IMR-90 (cell line): ENCODE measurements around the gene SLC1A1. TPM values are rescaled to one million over a fixed set of nuclear protein-coding genes. Genes with fewer than 3 reads are reported as not detected.

Experiments
- ATAC-seq: fragments of 200-7000 bp; cut with Tn5 transposase; 2 replicates; pipeline ENCODE4 v1.9.1; 2020; ENCODE audit warnings: low read depth, mild to moderate bottlenecking, moderate library complexity
- BruUV-seq: library from RNA; stranded (reverse); fragments of 400-500 nt; replicated peaks from 2 replicates; lab custom pipeline; 2021; lab: Mats Ljungman, UMichigan
- CTCF ChIA-PET: fragments of 300-600 bp; formaldehyde crosslinking; extraction: SDS; loops from one replicate; lab custom pipeline; 2021; ENCODE audit warnings: antibody characterized with exemption; lab: Yijun Ruan, JAX
- POLR2A ChIA-PET: fragments of 300-600 bp; sonication (Branson Sonifier 250); formaldehyde crosslinking; loops from one replicate; lab custom pipeline; 2022; ENCODE audit warnings: antibody characterized with exemption; ENCODE audit not compliant: unreplicated experiment; lab: Charles Lee
- DNase-seq: peaks from one replicate; pipeline ENCODE4 v3.0.0; 2013
- H2AFZ ChIP-seq: replicated peaks from 2 replicates; pipeline ENCODE3; 2013; ENCODE audit warnings: low read length, mild to moderate bottlenecking; ENCODE audit not compliant: poor library complexity
- H2AK5ac ChIP-seq: 2 replicates; pipeline ENCODE4 v1.6.1; 2013; ENCODE audit warnings: low read depth, low read length, inconsistent platforms
- H2AK9ac ChIP-seq: replicated peaks from 2 replicates; pipeline ENCODE3; 2013; ENCODE audit warnings: mild to moderate bottlenecking, low read depth, low read length, moderate library complexity; ENCODE audit not compliant: poor library complexity
- H2BK120ac ChIP-seq: 2 replicates; pipeline ENCODE4 v1.6.1; 2013; ENCODE audit warnings: low read depth, low read length, inconsistent platforms
- H2BK15ac ChIP-seq: 3 replicates; pipeline ENCODE4 v1.6.1; 2013; ENCODE audit warnings: low read depth, low read length, inconsistent platforms
- H2BK20ac ChIP-seq: 2 replicates; pipeline ENCODE4 v1.6.1; 2013; ENCODE audit warnings: low read depth, mild to moderate bottlenecking, inconsistent platforms, low read length, moderate library complexity
- H2BK5ac ChIP-seq: 2 replicates; pipeline ENCODE4 v1.6.1; 2013; ENCODE audit warnings: mild to moderate bottlenecking, low read depth, low read length, inconsistent platforms; ENCODE audit not compliant: poor library complexity, severe bottlenecking
- H3K14ac ChIP-seq: replicated peaks from 2 replicates; pipeline ENCODE4 v1.6.1; 2013; ENCODE audit warnings: low read depth, low read length, inconsistent platforms
- H3K18ac ChIP-seq: 2 replicates; pipeline ENCODE4 v1.6.1; 2013; ENCODE audit warnings: low read depth, low read length, control low read depth
- H3K23ac ChIP-seq: 2 replicates; pipeline ENCODE4 v1.6.1; 2013; ENCODE audit warnings: low read depth, low read length, inconsistent platforms
- H3K27ac ChIP-seq: 2 replicates; pipeline ENCODE4 v1.5.1; 2013; ENCODE audit warnings: mild to moderate bottlenecking, control low read depth, low read length; ENCODE audit not compliant: insufficient read depth
- H3K27me3 ChIP-seq: 2 replicates; pipeline ENCODE4 v1.6.1; 2013; ENCODE audit warnings: low read length; ENCODE audit not compliant: control insufficient read depth, insufficient read depth
- H3K36me3 ChIP-seq: 2 replicates; pipeline ENCODE4 v1.6.1; 2013; ENCODE audit warnings: low read length, mixed read lengths; ENCODE audit not compliant: control insufficient read depth, insufficient read depth
- H3K4ac ChIP-seq: 2 replicates; pipeline ENCODE4 v1.6.1; 2013; ENCODE audit warnings: low read depth, low read length, inconsistent platforms
- H3K4me1 ChIP-seq: 2 replicates; pipeline ENCODE4 v1.6.1; 2013; ENCODE audit warnings: low read length, mixed read lengths; ENCODE audit not compliant: control insufficient read depth, insufficient read depth
- H3K4me2 ChIP-seq: 2 replicates; pipeline ENCODE4 v1.6.1; 2013; ENCODE audit warnings: low read depth, mild to moderate bottlenecking, control low read depth, low read length, moderate library complexity
- H3K4me3 ChIP-seq: 2 replicates; pipeline ENCODE4 v1.5.1; 2013; ENCODE audit warnings: low read depth, mild to moderate bottlenecking, control low read depth, low read length, moderate library complexity; ENCODE audit not compliant: insufficient read depth
- H3K56ac ChIP-seq: 2 replicates; pipeline ENCODE4 v1.6.1; 2013; ENCODE audit warnings: low read length, inconsistent platforms; ENCODE audit not compliant: insufficient read depth; ENCODE audit errors: extremely low read depth
- H3K79me1 ChIP-seq, 2 experiments: 2 replicates each; pipeline ENCODE4 v1.6.1; 2013; ENCODE audit warnings: low read length in 2 of 2, inconsistent platforms in 1 of 2, low read depth in 1 of 2
- H3K9ac ChIP-seq: 2 replicates; pipeline ENCODE4 v1.6.1; 2013; ENCODE audit warnings: low read depth, low read length, control low read depth
- H3K9me1 ChIP-seq: 2 replicates; pipeline ENCODE4 v1.6.1; 2013; ENCODE audit warnings: low read length, inconsistent platforms; ENCODE audit not compliant: insufficient read depth
- H3K9me3 ChIP-seq: 2 replicates; pipeline ENCODE4 v1.6.1; 2013; ENCODE audit warnings: low read length; ENCODE audit not compliant: control insufficient read depth, insufficient read depth
- H4K20me1 ChIP-seq: 2 replicates; pipeline ENCODE4 v1.6.1; 2013; ENCODE audit warnings: low read length, inconsistent platforms; ENCODE audit not compliant: insufficient read depth
- H4K5ac ChIP-seq: 2 replicates; pipeline ENCODE4 v1.6.1; 2013; ENCODE audit warnings: mild to moderate bottlenecking, low read depth, low read length, control low read depth
- H4K8ac ChIP-seq, 2 experiments: 2 replicates each; pipeline ENCODE4 v1.6.1; 2013; ENCODE audit warnings: low read depth in 2 of 2, low read length in 2 of 2, control low read depth in 1 of 2, inconsistent platforms in 1 of 2
- H4K91ac ChIP-seq: 2 replicates; pipeline ENCODE4 v1.6.1; 2013; ENCODE audit warnings: low read depth, low read length, inconsistent platforms; ENCODE audit not compliant: insufficient read depth
- BHLHE40 ChIP-seq: fragments of 150-350 bp; IDR thresholded peaks from 2 replicates; pipeline ENCODE4 v1.6.1; 2016; ENCODE audit warnings: mild to moderate bottlenecking, low read depth, low read length
- CEBPB ChIP-seq: IDR thresholded peaks from 2 replicates; pipeline ENCODE4 v1.6.1; 2012; ENCODE audit warnings: low read depth, low read length, improper control_type of control experiment
- CHD1 ChIP-seq: IDR thresholded peaks from 2 replicates; pipeline ENCODE4 v1.6.1; 2012; ENCODE audit warnings: low read depth, low read length, improper control_type of control experiment
- CTCF ChIP-seq: conservative IDR thresholded peaks from 2 replicates; pipeline ENCODE4 v1.5.1; 2012; ENCODE audit warnings: mild to moderate bottlenecking, low read depth, low read length, improper control_type of control experiment
- FOS ChIP-seq: fragments of 150-350 bp; IDR thresholded peaks from 2 replicates; pipeline ENCODE4 v1.6.1; 2016; ENCODE audit warnings: low read depth, low read length
- MAFK ChIP-seq: IDR thresholded peaks from 2 replicates; pipeline ENCODE4 v1.6.1; 2012; ENCODE audit warnings: low read depth, low read length, improper control_type of control experiment
- MAZ ChIP-seq: IDR thresholded peaks from 2 replicates; pipeline ENCODE4 v1.6.1; 2012; ENCODE audit warnings: low read depth, mild to moderate bottlenecking, low read length, improper control_type of control experiment, moderate library complexity, borderline replicate concordance
- MXI1 ChIP-seq: IDR thresholded peaks from 2 replicates; pipeline ENCODE4 v1.6.1; 2012; ENCODE audit warnings: low read depth, mild to moderate bottlenecking, low read length, moderate library complexity, borderline replicate concordance
- NFE2L2 ChIP-seq: fragments of 150-350 bp; IDR thresholded peaks from 2 replicates; pipeline ENCODE4 v1.6.1; 2016; ENCODE audit warnings: low read depth, mild to moderate bottlenecking, low read length
- POLR2A ChIP-seq: IDR thresholded peaks from 2 replicates; pipeline ENCODE4 v1.6.1; 2012; ENCODE audit warnings: mild to moderate bottlenecking, low read depth, low read length
- RAD21 ChIP-seq: IDR thresholded peaks from 2 replicates; pipeline ENCODE4 v1.6.1; 2012; ENCODE audit warnings: low read length, improper control_type of control experiment
- RCOR1 ChIP-seq: IDR thresholded peaks from 2 replicates; pipeline ENCODE4 v1.6.1; 2012; ENCODE audit warnings: mild to moderate bottlenecking, low read length, improper control_type of control experiment; ENCODE audit not compliant: insufficient replicate concordance
- RFX5 ChIP-seq: IDR thresholded peaks from 2 replicates; pipeline ENCODE4 v1.8.0; 2012; ENCODE audit warnings: low read depth, mild to moderate bottlenecking, low read length, moderate library complexity
- SMC3 ChIP-seq: fragments of 150-350 bp; IDR thresholded peaks from 2 replicates; pipeline ENCODE4 v1.6.1; 2016; ENCODE audit warnings: low read depth, mild to moderate bottlenecking, antibody characterized with exemption, low read length, moderate library complexity
- WGBS, 2 experiments: methylation state at CpG; one replicate each; pipeline versions ENCODE4 v1.1.5 to v1.1.7; 2013; ENCODE audit warnings: missing lambda C conversion rate in 2 of 2; ENCODE audit not compliant: insufficient read length in 1 of 2; ENCODE audit errors: extremely low coverage in 2 of 2; 5-methylcytosine and 5-hydroxymethylcytosine counted together
- dilution Hi-C: fragments of 300-500 bp; cut with HindIII; formaldehyde crosslinking; loops from one replicate; pipeline ENCODE4 v1.14.3; 2018; ENCODE audit warnings: low sequenced_read_pairs; ENCODE audit not compliant: unreplicated experiment
- in situ Hi-C: fragments of 300-500 bp; cut with MboI; formaldehyde crosslinking; loops from 3 replicates; pipeline ENCODE4 v1.14.3; 2019; ENCODE audit warnings: low sequenced_read_pairs, inconsistent platforms, mixed read lengths
- intact Hi-C: fragments of 100-400 bp; cut with micrococcal nuclease; formaldehyde crosslinking; loops from 2 replicates; pipeline ENCODE4 v1.10.0; 2022
- polyA plus RNA-seq, 3 experiments: library from polyadenylated mRNA; depleted of rRNA; stranded (reverse); fragments of >200 nt; gene quantifications; 2 replicates each; pipeline ENCODE4 v1.2.3, GENCODE V29; 2012; ENCODE audit warnings: low replicate concordance in 1 of 3
- total RNA-seq: library from RNA; depleted of rRNA; stranded (reverse); fragments of >200 nt; gene quantifications from 2 replicates; pipeline ENCODE4 v1.2.3, GENCODE V29; 2012
- TF ChIP-seq, protein P1 (sequence below): fragments of 150-350 bp; IDR thresholded peaks from 2 replicates; pipeline ENCODE4 v1.6.1; 2016; ENCODE audit warnings: low read depth, mild to moderate bottlenecking, low read length, moderate library complexity, borderline replicate concordance
- TF ChIP-seq, protein P2 (sequence below): fragments of 150-350 bp; IDR thresholded peaks from 2 replicates; pipeline ENCODE4 v1.6.1; 2017; ENCODE audit warnings: mild to moderate bottlenecking, antibody characterized with exemption, low read length, low read depth

Gene SLC1A1
- total and polyA plus RNA-seq, 2 of the 4 experiments (the other 2 are of a cell fraction), result 2.2 to 4.1 TPM

DNA sequence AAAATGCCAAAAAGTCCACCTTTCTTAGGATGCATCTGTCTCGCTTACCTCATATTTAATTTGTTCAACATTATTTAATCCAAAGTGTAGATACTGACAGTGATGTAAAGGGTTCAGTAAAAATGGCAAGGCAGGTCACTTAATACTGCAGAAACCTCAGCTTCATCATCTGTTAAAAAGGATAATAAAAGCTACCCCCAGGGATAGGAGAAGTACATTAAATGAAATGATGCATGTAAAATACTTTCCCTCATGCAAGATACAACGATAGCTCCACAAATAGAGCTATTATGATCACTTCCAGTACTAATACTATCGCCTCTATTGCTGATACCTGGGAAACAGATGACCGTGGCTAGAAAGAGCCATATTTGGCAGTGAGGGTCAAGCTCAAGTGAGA, 82.9 kb downstream of the SLC1A1 start:
- no peak overlapping the region for H3K4me3 ChIP-seq
- DNase-seq (no peak), ATAC-seq (no peak)
- H2AK5ac ChIP-seq, result no peak overlapping the region
- H3K4me2 ChIP-seq, result no peak overlapping the region
- WGBS, 2 experiments, result no CpG with 5 or more reads among the region's 4 CpGs
- H4K8ac ChIP-seq, result no peak overlapping the region
- ChIA-PET POLR2A (no interaction called here), CTCF (no interaction called here)
- no peak overlapping the region for H3K18ac ChIP-seq
- no peak overlapping the region for H3K4ac ChIP-seq
- H2BK15ac ChIP-seq, result no peak overlapping the region
- no peak overlapping the region for H2AFZ ChIP-seq
- H3K9me1 ChIP-seq, result no peaks in the 10 kb centered on the region
- no peaks in the 10 kb centered on the region for H4K20me1 ChIP-seq
- intact Hi-C loops, result loop anchor here (10.0 kb wide), 1 partner anchor 62 kb away; no protein-coding TSS in a partner anchor
- no peaks in the 10 kb centered on the region for H3K4me1 ChIP-seq
- no peak overlapping the region for H3K56ac ChIP-seq
- peaks cover 2% of the 10 kb centered on the region for H3K36me3 ChIP-seq
- no peak overlapping the region for H3K9ac ChIP-seq
- H3K23ac ChIP-seq, result no peak overlapping the region
- H2AK9ac ChIP-seq, result no peak overlapping the region
- peaks cover 3% of the 10 kb centered on the region; the same call in 1 of the 2 replicates for H3K27me3 ChIP-seq
- no TSS peak for BruUV-seq
- no peaks in the 10 kb centered on the region for H3K79me1 ChIP-seq
- in situ Hi-C loops, result no loop called here
- dilution Hi-C loops, result no loop called here
- H2BK120ac ChIP-seq, result no peak overlapping the region
- no peak overlapping the region for H2BK5ac ChIP-seq
- H4K91ac ChIP-seq, result no peak overlapping the region
- H3K9me3 ChIP-seq, result no peaks in the 10 kb centered on the region
- no peak overlapping the region for H2BK20ac ChIP-seq
- TF ChIP-seq, protein P1, sequence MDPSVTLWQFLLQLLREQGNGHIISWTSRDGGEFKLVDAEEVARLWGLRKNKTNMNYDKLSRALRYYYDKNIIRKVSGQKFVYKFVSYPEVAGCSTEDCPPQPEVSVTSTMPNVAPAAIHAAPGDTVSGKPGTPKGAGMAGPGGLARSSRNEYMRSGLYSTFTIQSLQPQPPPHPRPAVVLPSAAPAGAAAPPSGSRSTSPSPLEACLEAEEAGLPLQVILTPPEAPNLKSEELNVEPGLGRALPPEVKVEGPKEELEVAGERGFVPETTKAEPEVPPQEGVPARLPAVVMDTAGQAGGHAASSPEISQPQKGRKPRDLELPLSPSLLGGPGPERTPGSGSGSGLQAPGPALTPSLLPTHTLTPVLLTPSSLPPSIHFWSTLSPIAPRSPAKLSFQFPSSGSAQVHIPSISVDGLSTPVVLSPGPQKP, result no peak
- TF ChIP-seq POLR2A (no peak), CEBPB (no peak), RAD21 (no peak), FOS (no peak), MAZ (no peak), CHD1 (no peak), BHLHE40 (no peak), CTCF (no peak), MAFK (no peak), MXI1 (no peak), NFE2L2 (no peak), RFX5 (no peak), RCOR1 (no peak), SMC3 (no peak)
- TF ChIP-seq, protein P2, sequence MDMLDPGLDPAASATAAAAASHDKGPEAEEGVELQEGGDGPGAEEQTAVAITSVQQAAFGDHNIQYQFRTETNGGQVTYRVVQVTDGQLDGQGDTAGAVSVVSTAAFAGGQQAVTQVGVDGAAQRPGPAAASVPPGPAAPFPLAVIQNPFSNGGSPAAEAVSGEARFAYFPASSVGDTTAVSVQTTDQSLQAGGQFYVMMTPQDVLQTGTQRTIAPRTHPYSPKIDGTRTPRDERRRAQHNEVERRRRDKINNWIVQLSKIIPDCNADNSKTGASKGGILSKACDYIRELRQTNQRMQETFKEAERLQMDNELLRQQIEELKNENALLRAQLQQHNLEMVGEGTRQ, result no peak
- no peak overlapping the region for H4K5ac ChIP-seq
- H3K27ac ChIP-seq, result no peak overlapping the region
- no peak overlapping the region for H3K14ac ChIP-seq
